BE2C (cell line): Measurements from ENCODE around the gene NPLOC4.

ENCODE experiments used
- DNase-seq: peaks from one replicate; pipeline ENCODE4 v3.0.0-alpha.2; 2020
- H3K27me3 ChIP-seq: fragments of 250-450 bp; sonication (Bioruptor Pico); 2 replicates; pipeline ENCODE4 v1.5.1; 2020; ENCODE audit warnings: mild to moderate bottlenecking
- H3K36me3 ChIP-seq: fragments of 250-450 bp; sonication (Bioruptor Pico); 2 replicates; pipeline ENCODE4 v1.5.1; 2020; ENCODE audit warnings: mild to moderate bottlenecking
- H3K4me1 ChIP-seq: fragments of 250-450 bp; sonication (Bioruptor Pico); 2 replicates; pipeline ENCODE4 v1.5.1; 2020
- H3K4me3 ChIP-seq: 2 replicates; pipeline ENCODE4 v1.5.1; 2011; ENCODE audit warnings: low read depth, low read length
- H3K9me3 ChIP-seq: fragments of 250-450 bp; sonication (Bioruptor Pico); 2 replicates; pipeline ENCODE4 v1.5.1; 2020
- CTCF ChIP-seq: IDR thresholded peaks from 2 replicates; pipeline ENCODE4 v1.5.1; 2012; ENCODE audit warnings: mild to moderate bottlenecking, low read depth, low read length

Gene NPLOC4

GRCh38 chr17:81673561-81674258 is 36.8 kb upstream of the NPLOC4 start:
- H3K4me3 ChIP-seq: no peak overlapping the region
- peaks cover 35% of the 10 kb centered on the region for H3K36me3 ChIP-seq
- H3K9me3 ChIP-seq: no peaks in the 10 kb centered on the region
- no peaks in the 10 kb centered on the region for H3K4me1 ChIP-seq
- TF ChIP-seq CTCF: no peak
- no peaks in the 10 kb centered on the region for H3K27me3 ChIP-seq
- DNase-seq: no peak

- DNase-seq: no peak
- no peak overlapping the region for H3K4me3 ChIP-seq
- no peak for TF ChIP-seq CTCF
- no peaks in the 10 kb centered on the region for H3K9me3 ChIP-seq
- H3K4me1 ChIP-seq: no peaks in the 10 kb centered on the region
- H3K27me3 ChIP-seq: no peaks in the 10 kb centered on the region
- H3K36me3 ChIP-seq: peaks cover 41% of the 10 kb centered on the region
Measured at GRCh38 chr17:81672954-81673353, 36.0 kb upstream of the NPLOC4 start.

DNA sequence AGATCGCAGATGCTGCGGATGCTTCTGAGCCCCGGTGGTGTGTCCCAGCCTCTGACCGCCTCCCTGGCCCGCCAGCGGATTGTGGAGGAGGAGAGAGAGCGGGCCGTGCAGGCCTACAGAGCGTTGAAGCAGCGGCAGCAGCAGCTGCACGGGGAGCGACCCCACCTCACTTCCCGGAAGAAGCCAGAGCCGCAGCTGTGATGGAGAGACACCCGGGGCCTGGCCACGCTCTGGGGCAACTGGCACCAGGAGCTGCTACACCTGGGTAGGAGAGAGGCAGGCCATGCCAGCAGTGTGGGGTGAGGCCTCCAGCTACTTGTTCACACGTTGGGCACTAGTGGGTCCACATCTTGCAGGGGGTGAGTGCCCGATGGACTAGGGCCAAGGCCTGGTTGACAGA is 35.6 kb upstream of the NPLOC4 start:
- Histone ChIP-seq H3K4me3 (no peak overlapping the region), H3K4me1 (no peaks in the 10 kb centered on the region), H3K9me3 (no peaks in the 10 kb centered on the region), H3K36me3 (peaks cover 43% of the 10 kb centered on the region), H3K27me3 (no peaks in the 10 kb centered on the region)
- DNase-seq: no peak
- TF ChIP-seq CTCF: no peak

DNA sequence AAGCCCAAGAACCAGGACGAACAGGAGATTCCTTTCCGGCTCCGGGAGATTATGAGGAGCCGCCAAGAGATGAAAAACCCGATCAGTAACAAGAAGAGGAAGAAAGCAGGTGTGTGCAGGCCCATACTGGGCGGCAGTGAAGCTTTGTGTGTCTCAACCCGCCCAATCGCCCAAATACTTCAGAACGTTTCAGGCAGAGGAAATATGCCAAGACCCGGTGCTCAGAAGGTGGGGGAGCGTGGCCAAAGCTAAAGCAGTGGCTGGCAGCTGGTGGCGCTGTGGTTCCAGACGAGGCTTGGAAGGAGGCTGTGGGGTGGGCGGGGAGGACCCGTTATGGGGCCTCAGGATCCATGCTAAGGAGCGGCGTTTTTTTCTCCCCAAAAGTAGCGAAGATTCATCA is 30.8 kb upstream of the NPLOC4 start:
- no peak for DNase-seq
- peak overlapping the region; percentile 78; the same call in 1 of the 2 replicates for H3K4me3 ChIP-seq
- H3K9me3 ChIP-seq: no peaks in the 10 kb centered on the region
- H3K36me3 ChIP-seq: peaks cover 50% of the 10 kb centered on the region
- no peaks in the 10 kb centered on the region for H3K4me1 ChIP-seq
- TF ChIP-seq CTCF: no peak
- no peaks in the 10 kb centered on the region for H3K27me3 ChIP-seq

- no peak for TF ChIP-seq CTCF
- Histone ChIP-seq H3K4me1 (no peaks in the 10 kb centered on the region), H3K36me3 (peaks cover 39% of the 10 kb centered on the region)
Measured at GRCh38 chr17:81666342-81667191, 29.7 kb upstream of the NPLOC4 start, which contains the start of the genes CCDC137 and OXLD1. Gene CCDC137, plus strand, starts transcription at chr17:81666737. Its CDS starts 30 bp downstream, at chr17:81666767. Gene OXLD1, minus strand, starts transcription at chr17:81666605. Its CDS starts 28 bp downstream, at chr17:81666577.

GRCh38 chr17:81666092-81666341 is 29.1 kb upstream of the NPLOC4 start:
- Histone ChIP-seq H3K4me3 (peak overlapping the region; percentile 78), H3K4me1 (no peaks in the 10 kb centered on the region), H3K27me3 (no peaks in the 10 kb centered on the region), H3K9me3 (no peaks in the 10 kb centered on the region), H3K36me3 (peaks cover 34% of the 10 kb centered on the region)
- no peak for DNase-seq
- no peak for TF ChIP-seq CTCF

More at GRCh38 chr17:81666342-81667191, 29.7 kb upstream of the NPLOC4 start, which contains the start of the genes CCDC137 and OXLD1:
- Histone ChIP-seq H3K4me3 (peak within 1 kb of the TSS; percentile 78), H3K27me3 (no peaks in the 10 kb centered on the region), H3K9me3 (no peaks in the 10 kb centered on the region)
- DNase-seq: peak; percentile 98
